Fibroblast of gingiva (primary cell): ENCODE measurements around the gene PROC.
A peak's percentile ranks its signal among the peaks of the same experiment; 100 is the strongest.

Experiments
- DNase-seq: peaks from one replicate; pipeline ENCODE4 v3.0.0-alpha.2; 2011; ENCODE audit warnings: low read depth

PROC gene

DNA sequence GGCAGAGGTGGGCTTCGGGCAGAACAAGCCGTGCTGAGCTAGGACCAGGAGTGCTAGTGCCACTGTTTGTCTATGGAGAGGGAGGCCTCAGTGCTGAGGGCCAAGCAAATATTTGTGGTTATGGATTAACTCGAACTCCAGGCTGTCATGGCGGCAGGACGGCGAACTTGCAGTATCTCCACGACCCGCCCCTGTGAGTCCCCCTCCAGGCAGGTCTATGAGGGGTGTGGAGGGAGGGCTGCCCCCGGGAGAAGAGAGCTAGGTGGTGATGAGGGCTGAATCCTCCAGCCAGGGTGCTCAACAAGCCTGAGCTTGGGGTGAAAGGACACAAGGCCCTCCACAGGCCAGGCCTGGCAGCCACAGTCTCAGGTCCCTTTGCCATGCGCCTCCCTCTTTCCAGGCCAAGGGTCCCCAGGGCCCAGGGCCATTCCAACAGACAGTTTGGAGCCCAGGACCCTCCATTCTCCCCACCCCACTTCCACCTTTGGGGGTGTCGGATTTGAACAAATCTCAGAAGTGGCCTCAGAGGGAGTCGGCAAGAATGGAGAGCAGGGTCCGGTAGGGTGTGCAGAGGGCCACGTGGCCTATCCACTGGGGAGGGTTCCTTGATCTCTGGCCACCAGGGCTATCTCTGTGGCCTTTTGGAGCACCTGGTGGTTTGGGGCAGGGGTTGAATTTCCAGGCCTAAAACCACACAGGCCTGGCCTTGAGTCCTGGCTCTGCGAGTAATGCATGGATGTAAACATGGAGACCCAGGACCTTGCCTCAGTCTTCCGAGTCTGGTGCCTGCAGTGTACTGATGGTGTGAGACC lies at the start of gene PROC:
Gene PROC, plus strand, starts transcription at position 128 of the 812 bp plus-strand sequence. CDS start 1,516 bp downstream, outside the sequence.
- DNase-seq = no peak

GRCh38 chr2:127370010-127370409 lies 48.2 kb upstream of the PROC start:
- no peak for DNase-seq

DNA sequence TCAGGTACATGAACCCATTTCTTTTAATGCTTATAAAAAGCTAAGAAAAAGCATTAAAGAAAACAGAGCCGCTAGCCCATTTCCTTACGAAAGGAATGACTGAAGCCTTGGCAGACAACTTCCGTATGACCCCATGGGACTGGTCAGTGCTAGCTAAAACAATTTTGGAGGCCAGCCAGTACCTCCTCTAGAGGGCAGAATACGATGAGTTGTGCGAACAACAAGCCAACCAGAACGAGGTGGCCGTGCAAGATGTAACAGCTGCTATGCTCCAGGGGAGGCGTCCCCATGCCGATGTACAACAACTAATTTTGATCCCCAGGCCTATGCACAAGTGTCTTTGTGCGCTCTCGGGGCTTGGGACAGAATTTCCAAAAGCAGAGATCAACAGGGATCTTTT lies 47.2 kb upstream of the PROC start:
- no peak for DNase-seq

DNA sequence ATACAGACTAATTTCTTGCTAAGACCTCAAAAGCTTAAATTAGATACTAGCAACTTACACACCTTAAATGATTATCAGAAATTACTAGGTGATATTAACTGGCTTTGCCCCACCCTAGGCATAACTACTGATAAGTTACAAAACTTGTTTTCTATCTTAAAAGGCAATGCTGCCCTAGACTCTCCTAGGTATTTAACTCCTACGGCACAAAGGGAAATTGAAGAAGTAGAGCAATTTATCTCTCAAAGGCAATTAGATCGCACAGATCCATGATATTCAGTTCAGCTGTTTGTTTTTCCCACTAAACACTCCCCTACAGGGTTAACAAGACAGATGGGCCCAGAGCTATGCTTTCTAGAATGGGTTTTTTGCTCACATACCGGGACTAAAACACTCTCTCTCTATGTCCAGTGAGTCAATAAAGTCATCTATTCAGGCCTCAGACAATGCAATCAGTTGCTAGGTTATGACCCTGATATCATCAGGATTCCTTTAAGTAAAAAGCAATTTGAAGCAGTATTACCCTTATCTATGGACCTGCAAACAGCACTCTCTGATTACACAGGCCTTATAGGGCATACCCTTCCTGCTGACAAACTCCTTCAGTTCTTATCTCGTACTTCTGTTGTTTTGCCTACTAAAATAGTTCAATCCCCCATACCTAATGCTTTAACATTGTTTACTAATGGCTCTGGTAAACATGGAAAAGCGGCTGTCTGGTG lies 44.7 kb upstream of the PROC start:
- DNase-seq = no peak

- no peak for DNase-seq
Observed at GRCh38 chr2:127376257-127376656, 42.0 kb upstream of the PROC start.

- no peak for DNase-seq
Observed at GRCh38 chr2:127377262-127377661, 41.0 kb upstream of the PROC start.

DNA sequence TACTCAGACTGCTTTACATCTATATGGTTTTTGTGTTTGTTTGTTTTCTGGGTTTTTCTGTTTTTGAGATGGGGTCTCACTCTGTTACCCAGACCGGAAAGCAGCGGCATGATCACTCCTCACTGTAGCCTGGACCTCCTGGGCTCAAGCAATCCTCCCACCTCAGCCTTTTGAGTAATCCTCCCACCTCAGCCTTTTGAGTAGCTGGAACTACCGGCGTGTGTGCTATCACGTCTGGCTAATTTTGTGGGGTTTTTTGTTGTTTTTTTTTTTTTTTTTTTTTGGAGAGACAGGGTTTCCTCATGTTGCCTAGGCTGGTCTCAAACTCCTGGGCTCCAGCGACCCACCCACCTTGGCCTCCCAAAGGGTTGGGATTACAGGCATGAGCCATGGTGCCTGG lies 39.5 kb upstream of the PROC start:
- DNase-seq = no peak

- no peak for DNase-seq
Observed at GRCh38 chr2:127379712-127380355, 38.4 kb upstream of the PROC start.

GRCh38 chr2:127381762-127382161 lies 36.5 kb upstream of the PROC start:
- no peak for DNase-seq

- DNase-seq = no peak
Observed at GRCh38 chr2:127382831-127383230, 35.4 kb upstream of the PROC start.

GRCh38 chr2:127384529-127384928 lies 33.7 kb upstream of the PROC start:
- DNase-seq = no peak

GRCh38 chr2:127386246-127386645 lies 32.0 kb upstream of the PROC start:
- DNase-seq = peak; percentile 33

- DNase-seq = peak; percentile 95
Observed at GRCh38 chr2:127386764-127387654, 31.2 kb upstream of the PROC start.

DNA sequence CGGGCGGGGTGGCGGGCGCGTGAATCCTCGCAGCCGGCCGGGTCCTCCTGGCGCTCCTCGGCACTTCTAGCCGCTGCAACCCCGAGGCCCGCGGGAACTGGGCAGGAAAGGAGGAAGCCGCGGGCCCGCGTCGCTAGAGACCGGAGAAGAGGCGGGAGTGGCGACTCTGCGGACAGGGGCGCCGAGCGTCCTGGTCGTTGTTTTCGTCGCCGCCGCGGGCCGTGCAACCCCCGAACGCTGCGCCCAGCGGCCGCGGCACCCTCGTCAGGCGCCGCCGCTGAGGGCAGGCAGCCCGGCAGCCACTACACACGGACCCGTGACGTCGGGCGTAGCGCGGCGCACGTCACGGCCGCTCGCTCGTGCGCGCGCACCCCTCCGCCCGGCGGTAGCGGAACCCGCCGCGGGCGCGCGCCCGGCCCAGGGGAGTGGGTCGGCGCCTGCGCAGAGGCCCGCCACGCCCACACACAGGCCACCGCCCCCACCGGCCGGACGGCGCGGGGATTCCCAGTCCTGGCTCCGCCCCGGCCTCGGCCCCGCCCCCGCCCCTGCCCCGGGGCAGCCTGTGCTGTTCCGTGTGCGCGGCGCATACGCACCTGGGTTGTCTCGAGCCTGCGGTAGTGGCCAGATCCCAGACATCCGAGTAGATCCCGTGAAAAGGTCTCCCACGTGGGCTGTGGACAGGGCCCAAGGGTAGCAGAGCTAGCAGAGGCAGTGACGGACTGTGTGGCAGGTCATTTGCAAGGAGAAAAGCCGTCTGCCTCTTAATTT lies 30.4 kb upstream of the PROC start, which contains the start of gene MAP3K2:
Gene MAP3K2, minus strand, starts transcription at position 321 of the 768 bp plus-strand sequence. CDS start 44,846 bp downstream, outside the sequence.
- peak; percentile 92 for DNase-seq

GRCh38 chr2:127388423-127389164 lies 29.6 kb upstream of the PROC start:
- DNase-seq = peak; percentile 49

GRCh38 chr2:127389778-127390435 lies 28.3 kb upstream of the PROC start:
- DNase-seq = no peak

GRCh38 chr2:127392133-127392827 lies 25.9 kb upstream of the PROC start:
- DNase-seq = no peak

DNA sequence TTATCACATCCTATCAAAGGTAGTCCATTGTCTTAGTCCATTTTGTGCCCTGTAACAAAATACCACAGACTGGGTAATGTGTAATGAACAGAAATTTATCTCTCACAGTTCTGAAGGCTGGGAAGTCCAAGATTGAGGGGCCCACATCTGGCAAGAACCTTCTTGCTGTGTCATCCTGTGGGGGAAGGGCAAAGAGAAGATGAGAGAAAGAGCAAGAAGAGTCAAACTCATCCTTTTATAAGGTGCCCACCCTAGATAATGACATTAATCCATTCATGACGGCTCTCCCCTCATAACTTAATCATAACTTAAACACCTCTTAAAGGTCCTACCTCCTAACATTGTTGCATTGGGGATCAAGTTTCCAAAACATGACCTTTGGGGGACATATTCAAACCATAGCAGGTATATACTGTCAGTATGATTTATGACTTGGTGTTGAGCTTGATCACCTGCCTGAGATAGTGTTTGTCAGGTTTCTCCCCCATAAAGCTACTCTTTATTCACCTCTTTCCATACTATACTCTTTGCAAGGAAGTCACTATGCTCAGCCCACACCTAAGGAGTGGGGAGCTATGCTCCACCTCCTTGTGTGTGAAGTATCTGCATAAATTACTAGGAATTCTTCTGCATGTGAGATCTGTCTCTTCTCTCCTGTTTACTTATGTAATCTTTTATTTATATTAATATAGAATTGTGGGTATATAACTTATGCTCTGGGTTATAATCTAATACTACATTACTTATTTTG lies 25.2 kb upstream of the PROC start:
- DNase-seq = no peak
